Suprapubic skin (tissue), 4 donors: ENCODE data around the gene TEX26. TPM values are rescaled to one million over a fixed set of nuclear protein-coding genes. Genes with fewer than 3 reads are reported as not detected.

Experiments
- DNase-seq, 2 donors: peaks; one replicate each; pipeline ENCODE4 v3.0.0-alpha.2; 2019; ENCODE audit warnings: low spot score in 2 of 2
- H3K27ac ChIP-seq: fragments of 200-600 bp; sonication (generic); one replicate; pipeline ENCODE4 v1.5.1; 2019
- H3K27me3 ChIP-seq: fragments of 200-600 bp; sonication (generic); one replicate; pipeline ENCODE4 v1.5.1; 2019
- H3K36me3 ChIP-seq: fragments of 200-600 bp; sonication (generic); one replicate; pipeline ENCODE4 v1.5.1; 2019
- H3K4me1 ChIP-seq: fragments of 200-600 bp; sonication (generic); one replicate; pipeline ENCODE4 v1.5.1; 2019
- H3K4me3 ChIP-seq: fragments of 200-600 bp; sonication (generic); one replicate; pipeline ENCODE4 v1.5.1; 2019; ENCODE audit warnings: mild to moderate bottlenecking
- H3K9me3 ChIP-seq: fragments of 200-600 bp; sonication (generic); one replicate; pipeline ENCODE4 v1.5.1; 2019
- EP300 ChIP-seq: sonication (generic); formaldehyde crosslinking; IDR thresholded peaks from one replicate; pipeline ENCODE4 v1.6.1; 2017; ENCODE audit warnings: antibody characterized with exemption
- POLR2A ChIP-seq, 2 donors: fragments of 450-650 bp; IDR thresholded peaks; one replicate each; pipeline ENCODE4 v1.6.1; 2017; ENCODE audit warnings: antibody characterized with exemption in 2 of 2, mild to moderate bottlenecking in 2 of 2, moderate library complexity in 2 of 2
- POLR2AphosphoS5 ChIP-seq, 3 donors: sonication (generic); formaldehyde crosslinking; IDR thresholded peaks; one replicate each; pipeline ENCODE4 v1.6.1; 2017; ENCODE audit warnings: antibody characterized with exemption in 3 of 3
- WGBS: methylation state at CpG from one replicate; pipeline ENCODE4 v1.1.5; 2018; 5-methylcytosine and 5-hydroxymethylcytosine counted together
- total RNA-seq, 4 donors: library from RNA; depleted of rRNA; stranded (reverse); fragments of >200 nt; gene quantifications; one replicate each; pipeline ENCODE4 v1.1.0, GENCODE V29; 2016
- TF ChIP-seq, protein P1 (sequence below), 2 donors: fragments of 200-600 bp in 1 of 2; fragments of 450-650 bp in 1 of 2; sonication (generic) in 1 of 2; IDR thresholded peaks; one replicate each; pipeline ENCODE4 v1.5.1; 2016 to 2019; ENCODE audit warnings: antibody characterized with exemption in 2 of 2, mild to moderate bottlenecking in 1 of 2, moderate library complexity in 1 of 2

The TEX26 gene
- total RNA-seq, 4 donors from 2014 or later: not detected

DNA sequence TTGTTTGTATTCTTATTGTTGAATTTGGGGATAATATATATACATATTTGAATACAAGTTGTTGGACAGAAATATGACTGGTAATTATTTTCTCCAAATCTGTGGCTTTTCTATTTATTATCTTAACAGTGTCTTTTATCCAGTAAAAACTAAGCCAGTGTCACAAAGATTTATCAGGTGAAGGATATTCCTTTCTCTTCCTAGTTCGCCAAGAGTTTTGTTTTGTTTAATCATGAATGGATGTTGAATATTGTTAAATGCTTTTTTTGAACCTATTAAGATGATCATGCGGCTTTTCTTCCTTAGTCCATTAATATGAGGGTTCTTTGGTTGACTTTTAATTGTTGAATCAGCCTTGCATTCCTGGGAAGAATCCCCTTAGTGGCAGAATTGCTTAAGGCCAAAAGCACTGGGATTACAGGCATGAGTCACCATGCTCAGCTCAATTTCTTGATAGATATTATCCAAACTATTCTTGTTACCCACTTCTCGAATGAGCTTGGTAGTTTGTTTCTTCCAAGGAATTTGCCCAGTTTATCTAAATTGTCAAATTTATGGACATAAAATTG lies 53.3 kb downstream of the TEX26 start:
- Histone ChIP-seq H3K4me3 (no peak overlapping the region), H3K4me1 (no peaks in the 10 kb centered on the region), H3K9me3 (no peaks in the 10 kb centered on the region), H3K27ac (no peak overlapping the region), H3K27me3 (no peaks in the 10 kb centered on the region), H3K36me3 (no peaks in the 10 kb centered on the region)
- TF ChIP-seq POLR2AphosphoS5 (IDR thresholded peaks at IDR 0.05): no peak
- TF ChIP-seq POLR2A (IDR thresholded peaks at IDR 0.05): no peak
- TF ChIP-seq, protein P1, sequence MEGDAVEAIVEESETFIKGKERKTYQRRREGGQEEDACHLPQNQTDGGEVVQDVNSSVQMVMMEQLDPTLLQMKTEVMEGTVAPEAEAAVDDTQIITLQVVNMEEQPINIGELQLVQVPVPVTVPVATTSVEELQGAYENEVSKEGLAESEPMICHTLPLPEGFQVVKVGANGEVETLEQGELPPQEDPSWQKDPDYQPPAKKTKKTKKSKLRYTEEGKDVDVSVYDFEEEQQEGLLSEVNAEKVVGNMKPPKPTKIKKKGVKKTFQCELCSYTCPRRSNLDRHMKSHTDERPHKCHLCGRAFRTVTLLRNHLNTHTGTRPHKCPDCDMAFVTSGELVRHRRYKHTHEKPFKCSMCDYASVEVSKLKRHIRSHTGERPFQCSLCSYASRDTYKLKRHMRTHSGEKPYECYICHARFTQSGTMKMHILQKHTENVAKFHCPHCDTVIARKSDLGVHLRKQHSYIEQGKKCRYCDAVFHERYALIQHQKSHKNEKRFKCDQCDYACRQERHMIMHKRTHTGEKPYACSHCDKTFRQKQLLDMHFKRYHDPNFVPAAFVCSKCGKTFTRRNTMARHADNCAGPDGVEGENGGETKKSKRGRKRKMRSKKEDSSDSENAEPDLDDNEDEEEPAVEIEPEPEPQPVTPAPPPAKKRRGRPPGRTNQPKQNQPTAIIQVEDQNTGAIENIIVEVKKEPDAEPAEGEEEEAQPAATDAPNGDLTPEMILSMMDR (IDR thresholded peaks at IDR 0.05): no peak
- no peak for TF ChIP-seq EP300
- 84% methylated on average over 3 of the region's 3 CpGs for WGBS
- DNase-seq: no peak

DNA sequence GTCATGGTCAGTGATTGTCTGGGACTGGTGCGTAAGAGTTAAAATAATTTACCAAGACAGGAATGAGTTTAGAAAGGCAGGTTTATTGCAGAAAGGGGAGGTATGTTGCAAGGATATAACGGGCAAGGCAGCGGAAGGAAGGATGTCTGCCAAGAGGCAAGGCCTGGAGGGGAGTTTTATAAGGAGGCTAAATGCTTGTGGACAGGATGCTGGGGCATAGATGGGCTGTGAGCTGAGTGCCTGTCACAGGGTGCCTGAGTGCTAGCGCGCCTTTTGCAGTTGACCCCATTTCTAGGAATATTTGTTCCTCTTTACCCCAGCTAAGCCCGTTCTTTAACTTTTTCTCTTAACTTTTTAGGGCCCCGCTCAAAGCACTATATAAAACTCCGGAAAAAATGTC lies 58.7 kb downstream of the TEX26 start:
- H3K27ac ChIP-seq: no peak overlapping the region
- H3K27me3 ChIP-seq: no peaks in the 10 kb centered on the region
- H3K4me3 ChIP-seq: no peak overlapping the region
- no peak for DNase-seq
- 89% methylated on average over 8 of the region's 8 CpGs for WGBS
- no peak for TF ChIP-seq EP300
- no peak for TF ChIP-seq POLR2AphosphoS5 (IDR thresholded peaks at IDR 0.05)
- TF ChIP-seq, protein P1 (IDR thresholded peaks at IDR 0.05): no peak
- TF ChIP-seq POLR2A (IDR thresholded peaks at IDR 0.05): no peak
- H3K4me1 ChIP-seq: no peaks in the 10 kb centered on the region
- H3K36me3 ChIP-seq: no peaks in the 10 kb centered on the region
- H3K9me3 ChIP-seq: no peaks in the 10 kb centered on the region

GRCh38 chr13:30991922-30992321 lies 59.5 kb downstream of the TEX26 start:
- no peaks in the 10 kb centered on the region for H3K36me3 ChIP-seq
- no peak overlapping the region for H3K27ac ChIP-seq
- 94% methylated on average over 7 of the region's 7 CpGs for WGBS
- TF ChIP-seq POLR2A (IDR thresholded peaks at IDR 0.05) (no peak), EP300 (no peak), POLR2AphosphoS5 (IDR thresholded peaks at IDR 0.05) (no peak)
- TF ChIP-seq, protein P1 (IDR thresholded peaks at IDR 0.05): no peak
- H3K27me3 ChIP-seq: no peaks in the 10 kb centered on the region
- H3K4me3 ChIP-seq: no peak overlapping the region
- no peaks in the 10 kb centered on the region for H3K9me3 ChIP-seq
- H3K4me1 ChIP-seq: no peaks in the 10 kb centered on the region
- no peak for DNase-seq

DNA sequence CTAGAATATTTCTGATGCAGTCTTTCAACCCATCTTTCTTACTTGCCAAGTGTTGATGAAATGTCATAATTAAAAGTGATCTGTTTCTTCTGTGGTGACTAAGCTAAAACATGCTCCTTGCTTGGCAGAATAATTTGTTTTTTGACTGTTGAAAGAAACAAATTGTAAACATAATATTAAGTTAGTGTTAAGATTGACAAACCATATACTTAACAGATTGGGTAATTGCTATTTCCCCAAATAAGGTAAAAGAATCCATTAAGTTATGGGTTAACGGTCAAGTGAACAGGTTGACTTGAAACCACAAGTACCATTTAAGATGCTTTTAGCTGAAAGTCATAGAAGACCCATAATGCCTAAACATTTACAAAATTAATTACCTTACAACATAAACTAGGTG lies 62.9 kb downstream of the TEX26 start:
- Histone ChIP-seq H3K4me3 (no peak overlapping the region), H3K27me3 (no peaks in the 10 kb centered on the region), H3K36me3 (no peaks in the 10 kb centered on the region), H3K27ac (no peak overlapping the region), H3K4me1 (no peaks in the 10 kb centered on the region), H3K9me3 (no peaks in the 10 kb centered on the region)
- WGBS: 91% methylated on average over 1 of the region's 1 CpG
- TF ChIP-seq, protein P1 (IDR thresholded peaks at IDR 0.05): no peak
- TF ChIP-seq POLR2AphosphoS5 (IDR thresholded peaks at IDR 0.05) (no peak), EP300 (no peak), POLR2A (IDR thresholded peaks at IDR 0.05) (no peak)
- no peak for DNase-seq

GRCh38 chr13:30997697-30998096 lies 65.2 kb downstream of the TEX26 start:
- H3K36me3 ChIP-seq: no peaks in the 10 kb centered on the region
- no peak overlapping the region for H3K27ac ChIP-seq
- DNase-seq: no peak

More at GRCh38 chr13:30997697-30998096, 65.2 kb downstream of the TEX26 start:
- Histone ChIP-seq H3K9me3 (no peaks in the 10 kb centered on the region), H3K27me3 (peaks cover 2% of the 10 kb centered on the region), H3K4me1 (no peaks in the 10 kb centered on the region), H3K4me3 (no peak overlapping the region)
- TF ChIP-seq, protein P1 (IDR thresholded peaks at IDR 0.05): no peak
- no peak for TF ChIP-seq POLR2AphosphoS5 (IDR thresholded peaks at IDR 0.05)
- TF ChIP-seq EP300: no peak
- no peak for TF ChIP-seq POLR2A (IDR thresholded peaks at IDR 0.05)
- 31% methylated on average over 2 of the region's 2 CpGs for WGBS
